ENCODE results near the gene VWA8. TPM values are rescaled to one million over a fixed set of nuclear protein-coding genes. Genes with fewer than 3 reads are reported as not detected.
"Not testable (repeated sequence)": the region's sequence is repeated elsewhere in the genome, so short reads cannot be mapped to it uniquely, and the experiment has no call there.

VWA8 gene
- total and polyA plus RNA-seq, 4 donors = 4.7 to 26.3 (median 11.9) TPM

GRCh38 chr13:41811588-41812021 is 149.3 kb downstream of the VWA8 start:
- DNase-seq (peak in 1 of 3 donors; percentile 20), ATAC-seq (ENCODE audit: insufficient read depth, low FRiP score) (no peak)
- WGBS, 2 donors = 6 to 21% methylated on average over 3 of the region's 3 CpGs
- Histone ChIP-seq H3K27me3 (ENCODE audit: control insufficient read depth in 3 of 3, insufficient read depth in 3 of 3, low read length in 2 of 3) (no peaks in the 10 kb centered on the region), H3K9me3 (ENCODE audit: control insufficient read depth in 4 of 4, insufficient read depth in 3 of 4, low read length in 3 of 4) (no peaks in the 10 kb centered on the region), H3K9ac (ENCODE audit: insufficient read depth in 1 of 2, low read length in 2 of 2) (no peak overlapping the region), H3K4me1 (ENCODE audit: control insufficient read depth in 5 of 5, insufficient read depth in 5 of 5, low read length in 5 of 5) (peaks cover 0 to 7% (median 0%) of the 10 kb centered on the region in 5 donors), H3K27ac (ENCODE audit: low read depth in 1 of 2, low read length in 1 of 2) (peak overlapping the region in 1 of 2 donors; percentile 9), H3K4me3 (no peak overlapping the region), H3K36me3 (ENCODE audit: control insufficient read depth in 4 of 4, insufficient read depth in 4 of 4, low read length in 4 of 4) (peaks cover 3 to 19% (median 10%) of the 10 kb centered on the region in 4 donors)
- TF ChIP-seq CTCF (IDR thresholded peaks at IDR 0.05; ENCODE audit: control extremely low read depth, extremely low read depth) = no peak

GRCh38 chr13:41809962-41810361 is 150.9 kb downstream of the VWA8 start:
- no peaks in the 10 kb centered on the region for H3K27me3 ChIP-seq (ENCODE audit: control insufficient read depth in 3 of 3, insufficient read depth in 3 of 3, low read length in 2 of 3)
- DNase-seq (no peak), ATAC-seq (ENCODE audit: insufficient read depth, low FRiP score) (no peak)
- no peak overlapping the region for H3K9ac ChIP-seq (ENCODE audit: insufficient read depth in 1 of 2, low read length in 2 of 2)
- WGBS, 2 donors = 92 to 97% methylated on average over 1 of the region's 1 CpG
- H3K9me3 ChIP-seq (ENCODE audit: control insufficient read depth in 4 of 4, insufficient read depth in 3 of 4, low read length in 3 of 4) = no peaks in the 10 kb centered on the region
- no peak overlapping the region for H3K27ac ChIP-seq (ENCODE audit: low read depth in 1 of 2, low read length in 1 of 2)
- no peak overlapping the region for H3K4me3 ChIP-seq
- H3K4me1 ChIP-seq (ENCODE audit: control insufficient read depth in 5 of 5, insufficient read depth in 5 of 5, low read length in 5 of 5) = peaks cover 0 to 7% (median 0%) of the 10 kb centered on the region in 5 donors
- peaks cover 0 to 7% (median 5%) of the 10 kb centered on the region in 4 donors for H3K36me3 ChIP-seq (ENCODE audit: control insufficient read depth in 4 of 4, insufficient read depth in 4 of 4, low read length in 4 of 4)
- TF ChIP-seq CTCF (IDR thresholded peaks at IDR 0.05; ENCODE audit: control extremely low read depth, extremely low read depth) = no peak

- not testable (repeated sequence) for H3K4me3 ChIP-seq; H3K27ac ChIP-seq (ENCODE audit: low read depth in 1 of 2, low read length in 1 of 2); H3K4me1 ChIP-seq (ENCODE audit: control insufficient read depth in 5 of 5, insufficient read depth in 5 of 5, low read length in 5 of 5); DNase-seq; H3K9me3 ChIP-seq (ENCODE audit: control insufficient read depth in 4 of 4, insufficient read depth in 3 of 4, low read length in 3 of 4); ATAC-seq (ENCODE audit: insufficient read depth, low FRiP score); H3K9ac ChIP-seq (ENCODE audit: insufficient read depth in 1 of 2, low read length in 2 of 2); H3K27me3 ChIP-seq (ENCODE audit: control insufficient read depth in 3 of 3, insufficient read depth in 3 of 3, low read length in 2 of 3)
- peaks cover 3 to 13% (median 10%) of the 10 kb centered on the region in 4 donors for H3K36me3 ChIP-seq (ENCODE audit: control insufficient read depth in 4 of 4, insufficient read depth in 4 of 4, low read length in 4 of 4)
- WGBS, 2 donors = 94 to 97% methylated on average over 3 of the region's 3 CpGs
These were observed 157.5 kb downstream of the VWA8 start for GRCh38 chr13:41803445-41803735.

GRCh38 chr13:41802684-41803444 is 158.0 kb downstream of the VWA8 start:
- TF ChIP-seq CTCF (IDR thresholded peaks at IDR 0.05; ENCODE audit: control extremely low read depth, extremely low read depth) = no peak
- peaks cover 3 to 13% (median 10%) of the 10 kb centered on the region in 4 donors for H3K36me3 ChIP-seq (ENCODE audit: control insufficient read depth in 4 of 4, insufficient read depth in 4 of 4, low read length in 4 of 4)
- H3K9ac ChIP-seq (ENCODE audit: insufficient read depth in 1 of 2, low read length in 2 of 2) = no peak overlapping the region
- DNase-seq (no peak), ATAC-seq (ENCODE audit: insufficient read depth, low FRiP score) (no peak)
- peaks cover 0 to 6% (median 0%) of the 10 kb centered on the region in 4 donors for H3K9me3 ChIP-seq (ENCODE audit: control insufficient read depth in 4 of 4, insufficient read depth in 3 of 4, low read length in 3 of 4)
- no peak overlapping the region for H3K4me3 ChIP-seq
- no peaks in the 10 kb centered on the region for H3K4me1 ChIP-seq (ENCODE audit: control insufficient read depth in 5 of 5, insufficient read depth in 5 of 5, low read length in 5 of 5)
- no peak overlapping the region for H3K27ac ChIP-seq (ENCODE audit: low read depth in 1 of 2, low read length in 1 of 2)
- no peaks in the 10 kb centered on the region for H3K27me3 ChIP-seq (ENCODE audit: control insufficient read depth in 3 of 3, insufficient read depth in 3 of 3, low read length in 2 of 3)
- WGBS, 2 donors = 87 to 100% methylated on average over 1 of the region's 1 CpG

All from lung (tissue), 12 donors.